Lower lobe of right lung (tissue), 2 donors: ENCODE measurements around the gene FBXO34. TPM values are rescaled to one million over a fixed set of nuclear protein-coding genes. Genes with fewer than 3 reads are reported as not detected.
A peak's percentile ranks its signal among the peaks of the same experiment; 100 is the strongest.
"Not testable (repeated sequence)": the region's sequence is repeated elsewhere in the genome, so short reads cannot be mapped to it uniquely, and the experiment has no call there.

ENCODE experiments used
- ATAC-seq, 2 donors: fragments of 200-7000 bp; cut with Tn5 transposase; one replicate each; pipeline ENCODE4 v1.9.1; 2020 to 2022; ENCODE audit warnings: mild to moderate bottlenecking in 2 of 2, moderate library complexity in 2 of 2
- DNase-seq: peaks from one replicate; pipeline ENCODE4 v3.0.0-alpha.2; 2020
- H3K27ac ChIP-seq: fragments of 200-600 bp; one replicate; pipeline ENCODE4 v1.8.0; 2022
- H3K27me3 ChIP-seq: fragments of 200-600 bp; one replicate; pipeline ENCODE4 v1.8.0; 2022; ENCODE audit warnings: low read depth
- H3K36me3 ChIP-seq: fragments of 200-600 bp; one replicate; pipeline ENCODE4 v1.8.0; 2022; ENCODE audit warnings: mild to moderate bottlenecking
- H3K4me1 ChIP-seq: fragments of 200-600 bp; one replicate; pipeline ENCODE4 v1.8.0; 2022
- H3K4me3 ChIP-seq: fragments of 200-600 bp; one replicate; pipeline ENCODE4 v1.8.0; 2022; ENCODE audit warnings: mild to moderate bottlenecking
- H3K9me3 ChIP-seq: fragments of 200-600 bp; one replicate; pipeline ENCODE4 v1.8.0; 2022
- CTCF ChIP-seq: fragments of 200-600 bp; IDR thresholded peaks from one replicate; pipeline ENCODE4 v1.8.0; 2022; ENCODE audit warnings: antibody characterized with exemption, mild to moderate bottlenecking
- intact Hi-C: fragments of 100-400 bp; cut with DNase I; formaldehyde crosslinking; loops from one replicate; pipeline ENCODE4 v1.11.0; 2022
- total RNA-seq: library from RNA; stranded (reverse); fragmentation: NEBNext Ultra II Directional; extraction: Animal tissue kit (Norgen Biotek cat#: 25700); gene quantifications from one replicate; pipeline ENCODE4 v1.2.1, GENCODE V29; 2021
- donor health status: DM: no; HTN: yes; CAD: no; lungs with severe emphysema.

FBXO34 gene
- total RNA-seq, 1 donor from 2014 or later: 34.7 TPM

DNA sequence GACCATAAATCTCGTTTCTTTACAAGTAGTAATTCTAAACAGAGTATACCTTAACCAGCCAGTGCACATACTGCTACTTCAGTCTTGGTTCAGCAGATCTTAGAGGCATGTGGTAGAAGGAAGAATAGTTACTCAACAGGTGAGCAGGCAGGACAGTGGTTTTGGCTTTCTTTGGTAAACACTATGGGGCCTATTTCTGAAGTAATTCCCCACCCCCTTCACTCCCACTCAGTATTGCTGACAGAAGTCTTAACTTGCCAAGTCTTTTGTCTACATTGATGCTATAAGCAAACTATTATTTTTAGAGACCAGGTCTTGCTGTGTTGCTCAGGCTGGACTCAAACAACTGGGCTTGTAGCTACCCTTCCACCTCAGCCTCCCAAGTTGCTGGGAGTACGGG lies 68.5 kb downstream of the FBXO34 start:
- no peaks in the 10 kb centered on the region for H3K36me3 ChIP-seq
- H3K4me1 ChIP-seq: peaks cover 26% of the 10 kb centered on the region
- TF ChIP-seq CTCF: no peak
- H3K9me3 ChIP-seq: no peaks in the 10 kb centered on the region
- no peak overlapping the region for H3K4me3 ChIP-seq
- intact Hi-C loops: no loop called here
- ATAC-seq (peak in 1 of 2 donors; percentile 27), DNase-seq (no peak)
- H3K27ac ChIP-seq: no peak overlapping the region
- H3K27me3 ChIP-seq: no peaks in the 10 kb centered on the region

GRCh38 chr14:55340482-55340881 lies 69.3 kb downstream of the FBXO34 start:
- Histone ChIP-seq H3K27ac (no peak overlapping the region), H3K4me3 (no peak overlapping the region), H3K4me1 (peaks cover 22% of the 10 kb centered on the region), H3K9me3 (no peaks in the 10 kb centered on the region), H3K36me3 (no peaks in the 10 kb centered on the region), H3K27me3 (no peaks in the 10 kb centered on the region)
- ATAC-seq: no peak
- intact Hi-C loops: no loop called here
- no peak for DNase-seq
- TF ChIP-seq CTCF: no peak

DNA sequence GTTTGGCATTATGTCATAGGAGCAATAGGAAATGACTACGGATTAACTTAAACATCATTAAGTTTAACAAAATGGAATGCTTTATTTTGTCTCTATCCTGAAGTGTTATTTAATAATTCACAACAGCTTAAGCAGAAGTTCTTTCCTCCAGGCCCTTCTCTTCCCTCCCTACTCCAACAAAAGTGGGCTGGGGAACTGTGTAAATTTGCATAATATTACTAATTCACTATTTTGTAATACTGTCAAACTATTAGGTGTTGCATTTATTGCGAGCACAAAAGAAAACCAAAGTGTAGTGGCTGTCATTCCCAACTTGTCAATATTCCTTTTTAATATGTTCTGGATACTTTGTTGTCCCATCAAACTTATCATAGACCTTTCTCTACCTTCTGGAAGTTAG lies 70.6 kb downstream of the FBXO34 start:
- no peaks in the 10 kb centered on the region for H3K27me3 ChIP-seq
- intact Hi-C loops: no loop called here
- H3K27ac ChIP-seq: no peak overlapping the region
- no peak overlapping the region for H3K4me3 ChIP-seq
- DNase-seq (no peak), ATAC-seq (no peak)
- peaks cover 14% of the 10 kb centered on the region for H3K4me1 ChIP-seq
- TF ChIP-seq CTCF: no peak
- no peaks in the 10 kb centered on the region for H3K9me3 ChIP-seq
- no peaks in the 10 kb centered on the region for H3K36me3 ChIP-seq

GRCh38 chr14:55344582-55345163 lies 73.5 kb downstream of the FBXO34 start:
- DNase-seq, H3K4me1 ChIP-seq, H3K27me3 ChIP-seq, H3K9me3 ChIP-seq, intact Hi-C loops, H3K27ac ChIP-seq, H3K36me3 ChIP-seq, H3K4me3 ChIP-seq: not testable (repeated sequence)
- peak in 1 of 2 donors; percentile 38 for ATAC-seq

DNA sequence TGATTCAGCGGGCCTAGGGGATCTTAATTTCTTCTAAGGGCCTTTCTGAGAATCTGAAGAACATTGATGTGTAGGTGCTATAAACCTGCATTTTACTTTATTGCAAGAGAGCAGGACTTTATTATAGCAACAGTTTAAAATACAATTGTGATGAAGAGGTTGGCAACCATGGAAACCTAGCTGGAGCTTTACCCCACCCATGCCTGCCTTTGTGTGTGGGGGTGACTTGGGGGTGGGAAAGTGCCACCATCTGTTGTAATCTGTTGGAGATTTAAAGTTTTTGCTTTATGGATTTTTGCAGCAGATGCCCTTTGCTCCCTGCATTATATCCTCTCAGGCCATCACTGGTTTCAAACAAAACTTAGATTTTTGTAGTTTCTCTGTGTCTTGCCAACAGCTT lies 75.8 kb downstream of the FBXO34 start:
- no peak for TF ChIP-seq CTCF
- peaks cover 20% of the 10 kb centered on the region for H3K36me3 ChIP-seq
- H3K4me1 ChIP-seq: peaks cover 6% of the 10 kb centered on the region
- H3K4me3 ChIP-seq: no peak overlapping the region
- no peaks in the 10 kb centered on the region for H3K27me3 ChIP-seq
- DNase-seq: no peak
- H3K9me3 ChIP-seq: no peaks in the 10 kb centered on the region
- intact Hi-C loops: no loop called here
- no peak overlapping the region for H3K27ac ChIP-seq
- no peak for ATAC-seq

DNA sequence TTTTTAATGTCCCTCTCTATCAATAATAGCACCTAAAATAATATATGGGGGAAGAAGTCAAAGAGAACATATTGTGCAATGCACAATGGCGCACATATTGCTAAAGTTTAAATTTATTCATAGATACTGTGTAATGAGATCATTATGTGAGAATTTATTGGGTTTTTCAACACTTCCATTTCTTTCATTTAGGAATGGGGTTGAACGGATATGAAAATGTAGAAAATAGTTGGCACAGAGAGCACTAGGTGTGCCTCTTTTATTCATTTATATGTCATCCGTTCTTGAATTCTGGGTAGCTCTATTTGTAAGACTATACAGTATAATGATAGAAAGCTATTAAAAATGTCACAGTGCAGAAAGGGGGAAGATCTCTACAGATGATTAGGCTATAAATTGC lies 76.5 kb downstream of the FBXO34 start:
- Histone ChIP-seq H3K36me3 (peaks cover 27% of the 10 kb centered on the region), H3K27ac (no peak overlapping the region), H3K9me3 (no peaks in the 10 kb centered on the region), H3K4me3 (no peak overlapping the region), H3K4me1 (peaks cover 6% of the 10 kb centered on the region), H3K27me3 (no peaks in the 10 kb centered on the region)
- DNase-seq (no peak), ATAC-seq (no peak)
- no peak for TF ChIP-seq CTCF
- intact Hi-C loops: no loop called here
